ENCODE measurements around the gene CERS2. TPM values are rescaled to one million over a fixed set of nuclear protein-coding genes. Genes with fewer than 3 reads are reported as not detected.

Gene CERS2
- total and polyA plus RNA-seq, 2 of the 13 experiments (the other 11 are each of a cell fraction or from before 2014, with no cell fraction given): 269 to 298 TPM

DNA sequence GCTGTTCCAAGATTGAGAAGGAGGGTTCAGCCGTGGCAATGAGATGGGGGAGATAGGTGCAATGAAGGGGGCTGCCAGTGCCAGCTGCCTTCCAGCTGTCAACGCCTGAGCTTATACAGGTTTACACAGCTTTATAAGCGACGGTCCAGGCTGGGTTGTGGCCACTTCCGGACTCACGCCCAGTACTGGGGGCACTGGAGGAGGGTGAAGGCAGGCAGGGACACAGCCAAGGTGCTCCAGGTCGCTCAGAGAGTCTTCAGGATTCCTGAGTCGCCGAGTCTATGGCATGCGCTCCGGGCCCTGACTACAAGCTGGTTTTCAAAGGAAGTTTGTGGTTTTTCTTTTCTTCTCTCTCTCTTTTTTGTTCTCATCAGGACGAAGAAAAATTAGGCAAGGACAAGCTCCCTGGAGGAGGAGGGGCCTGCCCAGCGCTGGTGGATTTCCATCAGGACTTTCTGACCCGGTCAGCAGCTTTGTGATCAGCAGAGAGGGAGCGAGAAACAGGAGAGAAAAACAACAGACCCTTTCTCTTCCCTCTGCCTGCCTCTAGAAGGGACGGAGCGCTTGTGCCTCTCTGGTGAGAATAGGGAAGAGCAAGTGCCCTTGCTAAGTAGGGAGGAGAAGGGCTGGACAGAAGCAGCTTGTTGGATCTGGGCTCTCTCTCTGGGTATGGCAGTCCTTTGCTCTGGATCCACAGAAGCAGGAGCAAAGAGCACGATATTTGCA is 31.9 kb upstream of the CERS2 start, which contains the start of gene MINDY1 (continued):
- TF ChIP-seq, protein P1, sequence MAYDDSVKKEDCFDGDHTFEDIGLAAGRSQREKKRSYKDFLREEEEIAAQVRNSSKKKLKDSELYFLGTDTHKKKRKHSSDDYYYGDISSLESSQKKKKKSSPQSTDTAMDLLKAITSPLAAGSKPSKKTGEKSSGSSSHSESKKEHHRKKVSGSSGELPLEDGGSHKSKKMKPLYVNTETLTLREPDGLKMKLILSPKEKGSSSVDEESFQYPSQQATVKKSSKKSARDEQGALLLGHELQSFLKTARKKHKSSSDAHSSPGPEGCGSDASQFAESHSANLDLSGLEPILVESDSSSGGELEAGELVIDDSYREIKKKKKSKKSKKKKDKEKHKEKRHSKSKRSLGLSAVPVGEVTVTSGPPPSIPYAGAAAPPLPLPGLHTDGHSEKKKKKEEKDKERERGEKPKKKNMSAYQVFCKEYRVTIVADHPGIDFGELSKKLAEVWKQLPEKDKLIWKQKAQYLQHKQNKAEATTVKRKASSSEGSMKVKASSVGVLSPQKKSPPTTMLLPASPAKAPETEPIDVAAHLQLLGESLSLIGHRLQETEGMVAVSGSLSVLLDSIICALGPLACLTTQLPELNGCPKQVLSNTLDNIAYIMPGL (CRISPR knock-in tag; IDR thresholded peaks at IDR 0.05; ENCODE audit: borderline replicate concordance in 1 of 2, low read depth in 1 of 2): peak; percentile 72 to 94
- no peak for TF ChIP-seq ZNF33B (CRISPR knock-in tag; IDR thresholded peaks at IDR 0.05)
- TF ChIP-seq PRMT3 (CRISPR knock-in tag; IDR thresholded peaks at IDR 0.05; ENCODE audit: borderline replicate concordance, low read depth): no peak
- TF ChIP-seq ERF (CRISPR knock-in tag; IDR thresholded peaks at IDR 0.05): 0 out of 2 replicates have a peak, but pooled peaks have one; percentile 56
- TF ChIP-seq, protein P2, sequence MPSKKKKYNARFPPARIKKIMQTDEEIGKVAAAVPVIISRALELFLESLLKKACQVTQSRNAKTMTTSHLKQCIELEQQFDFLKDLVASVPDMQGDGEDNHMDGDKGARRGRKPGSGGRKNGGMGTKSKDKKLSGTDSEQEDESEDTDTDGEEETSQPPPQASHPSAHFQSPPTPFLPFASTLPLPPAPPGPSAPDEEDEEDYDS (CRISPR knock-in tag; IDR thresholded peaks at IDR 0.05): peak; percentile 51
- TF ChIP-seq, protein P3, sequence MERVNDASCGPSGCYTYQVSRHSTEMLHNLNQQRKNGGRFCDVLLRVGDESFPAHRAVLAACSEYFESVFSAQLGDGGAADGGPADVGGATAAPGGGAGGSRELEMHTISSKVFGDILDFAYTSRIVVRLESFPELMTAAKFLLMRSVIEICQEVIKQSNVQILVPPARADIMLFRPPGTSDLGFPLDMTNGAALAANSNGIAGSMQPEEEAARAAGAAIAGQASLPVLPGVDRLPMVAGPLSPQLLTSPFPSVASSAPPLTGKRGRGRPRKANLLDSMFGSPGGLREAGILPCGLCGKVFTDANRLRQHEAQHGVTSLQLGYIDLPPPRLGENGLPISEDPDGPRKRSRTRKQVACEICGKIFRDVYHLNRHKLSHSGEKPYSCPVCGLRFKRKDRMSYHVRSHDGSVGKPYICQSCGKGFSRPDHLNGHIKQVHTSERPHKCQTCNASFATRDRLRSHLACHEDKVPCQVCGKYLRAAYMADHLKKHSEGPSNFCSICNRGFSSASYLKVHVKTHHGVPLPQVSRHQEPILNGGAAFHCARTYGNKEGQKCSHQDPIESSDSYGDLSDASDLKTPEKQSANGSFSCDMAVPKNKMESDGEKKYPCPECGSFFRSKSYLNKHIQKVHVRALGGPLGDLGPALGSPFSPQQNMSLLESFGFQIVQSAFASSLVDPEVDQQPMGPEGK (CRISPR knock-in tag; IDR thresholded peaks at IDR 0.05): 0 out of 2 replicates have a peak, but pooled peaks have one; percentile 35
- no peak for TF ChIP-seq KLF9 (CRISPR knock-in tag; IDR thresholded peaks at IDR 0.05; ENCODE audit: low read depth)
- TF ChIP-seq, protein P4, sequence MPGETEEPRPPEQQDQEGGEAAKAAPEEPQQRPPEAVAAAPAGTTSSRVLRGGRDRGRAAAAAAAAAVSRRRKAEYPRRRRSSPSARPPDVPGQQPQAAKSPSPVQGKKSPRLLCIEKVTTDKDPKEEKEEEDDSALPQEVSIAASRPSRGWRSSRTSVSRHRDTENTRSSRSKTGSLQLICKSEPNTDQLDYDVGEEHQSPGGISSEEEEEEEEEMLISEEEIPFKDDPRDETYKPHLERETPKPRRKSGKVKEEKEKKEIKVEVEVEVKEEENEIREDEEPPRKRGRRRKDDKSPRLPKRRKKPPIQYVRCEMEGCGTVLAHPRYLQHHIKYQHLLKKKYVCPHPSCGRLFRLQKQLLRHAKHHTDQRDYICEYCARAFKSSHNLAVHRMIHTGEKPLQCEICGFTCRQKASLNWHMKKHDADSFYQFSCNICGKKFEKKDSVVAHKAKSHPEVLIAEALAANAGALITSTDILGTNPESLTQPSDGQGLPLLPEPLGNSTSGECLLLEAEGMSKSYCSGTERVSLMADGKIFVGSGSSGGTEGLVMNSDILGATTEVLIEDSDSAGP (CRISPR knock-in tag; IDR thresholded peaks at IDR 0.05; ENCODE audit: borderline replicate concordance): peak; percentile 54; the same call in 1 of the 2 replicates
- TF ChIP-seq, protein P5, sequence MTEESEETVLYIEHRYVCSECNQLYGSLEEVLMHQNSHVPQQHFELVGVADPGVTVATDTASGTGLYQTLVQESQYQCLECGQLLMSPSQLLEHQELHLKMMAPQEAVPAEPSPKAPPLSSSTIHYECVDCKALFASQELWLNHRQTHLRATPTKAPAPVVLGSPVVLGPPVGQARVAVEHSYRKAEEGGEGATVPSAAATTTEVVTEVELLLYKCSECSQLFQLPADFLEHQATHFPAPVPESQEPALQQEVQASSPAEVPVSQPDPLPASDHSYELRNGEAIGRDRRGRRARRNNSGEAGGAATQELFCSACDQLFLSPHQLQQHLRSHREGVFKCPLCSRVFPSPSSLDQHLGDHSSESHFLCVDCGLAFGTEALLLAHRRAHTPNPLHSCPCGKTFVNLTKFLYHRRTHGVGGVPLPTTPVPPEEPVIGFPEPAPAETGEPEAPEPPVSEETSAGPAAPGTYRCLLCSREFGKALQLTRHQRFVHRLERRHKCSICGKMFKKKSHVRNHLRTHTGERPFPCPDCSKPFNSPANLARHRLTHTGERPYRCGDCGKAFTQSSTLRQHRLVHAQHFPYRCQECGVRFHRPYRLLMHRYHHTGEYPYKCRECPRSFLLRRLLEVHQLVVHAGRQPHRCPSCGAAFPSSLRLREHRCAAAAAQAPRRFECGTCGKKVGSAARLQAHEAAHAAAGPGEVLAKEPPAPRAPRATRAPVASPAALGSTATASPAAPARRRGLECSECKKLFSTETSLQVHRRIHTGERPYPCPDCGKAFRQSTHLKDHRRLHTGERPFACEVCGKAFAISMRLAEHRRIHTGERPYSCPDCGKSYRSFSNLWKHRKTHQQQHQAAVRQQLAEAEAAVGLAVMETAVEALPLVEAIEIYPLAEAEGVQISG (CRISPR knock-in tag; IDR thresholded peaks at IDR 0.05): 0 out of 2 replicates have a peak, but pooled peaks have one; percentile 46
- TF ChIP-seq, protein P6, sequence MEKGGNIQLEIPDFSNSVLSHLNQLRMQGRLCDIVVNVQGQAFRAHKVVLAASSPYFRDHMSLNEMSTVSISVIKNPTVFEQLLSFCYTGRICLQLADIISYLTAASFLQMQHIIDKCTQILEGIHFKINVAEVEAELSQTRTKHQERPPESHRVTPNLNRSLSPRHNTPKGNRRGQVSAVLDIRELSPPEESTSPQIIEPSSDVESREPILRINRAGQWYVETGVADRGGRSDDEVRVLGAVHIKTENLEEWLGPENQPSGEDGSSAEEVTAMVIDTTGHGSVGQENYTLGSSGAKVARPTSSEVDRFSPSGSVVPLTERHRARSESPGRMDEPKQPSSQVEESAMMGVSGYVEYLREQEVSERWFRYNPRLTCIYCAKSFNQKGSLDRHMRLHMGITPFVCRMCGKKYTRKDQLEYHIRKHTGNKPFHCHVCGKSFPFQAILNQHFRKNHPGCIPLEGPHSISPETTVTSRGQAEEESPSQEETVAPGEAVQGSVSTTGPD (CRISPR knock-in tag; IDR thresholded peaks at IDR 0.05): 0 out of 2 replicates have a peak, but pooled peaks have one; percentile 55
- peak; percentile 64; the same call in 1 of the 2 replicates for TF ChIP-seq SIN3A (IDR thresholded peaks at IDR 0.05; ENCODE audit: borderline replicate concordance, low read depth, low read length)
- 0 out of 2 replicates have a peak, but pooled peaks have one; percentile 48 for TF ChIP-seq ZBTB38 (CRISPR knock-in tag; IDR thresholded peaks at IDR 0.05)
- TF ChIP-seq SMC3 (IDR thresholded peaks at IDR 0.05; ENCODE audit: low read length): peak; percentile 64
- 0 out of 2 replicates have a peak, but pooled peaks have one; percentile 17 for TF ChIP-seq RBFOX2 (IDR thresholded peaks at IDR 0.05; ENCODE audit: low read depth, low read length)
